Measurements from ENCODE around the gene ZBTB40. TPM values are rescaled to one million over a fixed set of nuclear protein-coding genes. Genes with fewer than 3 reads are reported as not detected.

Gene ZBTB40
- total RNA-seq, 1 experiment from 2014 or later: 16.3 TPM

DNA sequence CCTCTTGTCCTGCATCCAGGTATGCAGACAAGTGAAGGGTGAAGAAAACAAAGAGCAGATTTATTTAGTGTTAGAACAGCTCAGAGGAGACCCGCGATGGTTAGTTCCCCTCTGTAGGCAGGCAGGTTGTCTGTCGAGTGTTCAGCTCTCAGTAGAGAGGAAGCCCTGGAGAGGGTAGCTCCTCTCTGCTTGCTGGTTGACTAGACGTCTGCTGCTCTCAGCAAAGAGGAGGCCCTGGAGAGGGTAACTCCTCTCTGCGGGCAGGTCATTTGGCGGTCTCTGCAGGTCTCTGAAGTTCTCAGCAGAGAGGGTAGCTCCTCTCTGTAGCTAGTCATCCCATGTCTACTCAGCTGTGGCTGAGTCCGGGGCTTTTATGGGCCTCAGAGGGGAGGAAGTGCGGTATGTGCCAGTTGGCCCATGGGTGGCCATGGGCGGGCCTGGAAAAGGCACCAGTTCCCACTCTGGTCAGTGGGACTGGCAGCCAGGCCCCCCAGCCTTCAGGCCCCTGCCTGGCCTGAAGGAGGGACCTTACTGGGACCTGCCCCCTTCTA, 13.4 kb downstream of the ZBTB40 start:
- H2BK12ac ChIP-seq (ENCODE audit: insufficient read length, low read depth, low read length): no peak overlapping the region
- no peak overlapping the region for H4K91ac ChIP-seq (ENCODE audit: insufficient read length, low read depth, low read length)
- H3K4me1 ChIP-seq (ENCODE audit: insufficient read depth, low read length): no peaks in the 10 kb centered on the region
- Mint-ChIP-seq H3K27me3 (ENCODE audit: low read depth) (no peaks in the 10 kb centered on the region), H3K36me3 (ENCODE audit: insufficient read depth in 1 of 3, low read depth in 3 of 3) (no peaks in the 10 kb centered on the region), H3K4me1 (peaks cover 15 to 22% of the 10 kb centered on the region in 2 experiments), H3K27ac (peak overlapping the region in 1 of 3 experiments; percentile 16; a peak in 1 of 7 replicates), H3K9me3 (no peaks in the 10 kb centered on the region), H3K4me3 (no peak overlapping the region)
- H2AK5ac ChIP-seq (ENCODE audit: insufficient read length, low read length): no peak overlapping the region
- H3K14ac ChIP-seq (ENCODE audit: insufficient read depth, low read length): no peak overlapping the region
- no peak overlapping the region for H3K56ac ChIP-seq (ENCODE audit: insufficient read length, low read depth, low read length)
- H4K20me1 ChIP-seq (ENCODE audit: control insufficient read depth, insufficient read depth, insufficient read length): no peaks in the 10 kb centered on the region
- no peak overlapping the region for H2BK5ac ChIP-seq (ENCODE audit: insufficient read length, low read length)
- H2BK15ac ChIP-seq (ENCODE audit: low read depth, low read length): no peak overlapping the region
- TF ChIP-seq, protein P1, sequence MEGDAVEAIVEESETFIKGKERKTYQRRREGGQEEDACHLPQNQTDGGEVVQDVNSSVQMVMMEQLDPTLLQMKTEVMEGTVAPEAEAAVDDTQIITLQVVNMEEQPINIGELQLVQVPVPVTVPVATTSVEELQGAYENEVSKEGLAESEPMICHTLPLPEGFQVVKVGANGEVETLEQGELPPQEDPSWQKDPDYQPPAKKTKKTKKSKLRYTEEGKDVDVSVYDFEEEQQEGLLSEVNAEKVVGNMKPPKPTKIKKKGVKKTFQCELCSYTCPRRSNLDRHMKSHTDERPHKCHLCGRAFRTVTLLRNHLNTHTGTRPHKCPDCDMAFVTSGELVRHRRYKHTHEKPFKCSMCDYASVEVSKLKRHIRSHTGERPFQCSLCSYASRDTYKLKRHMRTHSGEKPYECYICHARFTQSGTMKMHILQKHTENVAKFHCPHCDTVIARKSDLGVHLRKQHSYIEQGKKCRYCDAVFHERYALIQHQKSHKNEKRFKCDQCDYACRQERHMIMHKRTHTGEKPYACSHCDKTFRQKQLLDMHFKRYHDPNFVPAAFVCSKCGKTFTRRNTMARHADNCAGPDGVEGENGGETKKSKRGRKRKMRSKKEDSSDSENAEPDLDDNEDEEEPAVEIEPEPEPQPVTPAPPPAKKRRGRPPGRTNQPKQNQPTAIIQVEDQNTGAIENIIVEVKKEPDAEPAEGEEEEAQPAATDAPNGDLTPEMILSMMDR (conservative IDR thresholded peaks at IDR 0.05): no peak
- no peak overlapping the region for H4K5ac ChIP-seq (ENCODE audit: insufficient read length, low read depth, low read length)
- no peak overlapping the region for H3K4ac ChIP-seq (ENCODE audit: low read depth, low read length)
- H3K79me2 ChIP-seq (ENCODE audit: insufficient read depth, low read length): no peaks in the 10 kb centered on the region; the same call in 1 of the 2 replicates
- no peaks in the 10 kb centered on the region for H3K27me3 ChIP-seq (ENCODE audit: insufficient read depth, low read length)
- no peak overlapping the region for H2AFZ ChIP-seq (ENCODE audit: low read length)
- no peaks in the 10 kb centered on the region for H3K23me2 ChIP-seq (ENCODE audit: insufficient read length, low read depth, low read length, poor library complexity, severe bottlenecking)
- no peak overlapping the region for H2BK120ac ChIP-seq (ENCODE audit: low read depth, low read length, poor library complexity, severe bottlenecking)
- no peak overlapping the region for H3K18ac ChIP-seq (ENCODE audit: insufficient read length, low read depth, low read length)
- no peak overlapping the region for H3K9ac ChIP-seq (ENCODE audit: extremely low read depth, insufficient read length, low read length)
- no peak overlapping the region for H3K4me2 ChIP-seq (ENCODE audit: insufficient read depth, insufficient read length, low read length)
- H4K8ac ChIP-seq (replicated peaks; ENCODE audit: insufficient read length, low read depth, low read length): no peak overlapping the region
- no peak overlapping the region for H3T11ph ChIP-seq (ENCODE audit: low read length)
- H2BK20ac ChIP-seq (ENCODE audit: low read depth, low read length, poor library complexity, severe bottlenecking): no peak overlapping the region
- DNase-seq: no peak
- H3K23ac ChIP-seq (ENCODE audit: insufficient read length, low read depth, low read length): no peak overlapping the region
- no peaks in the 10 kb centered on the region for H3K9me3 ChIP-seq (ENCODE audit: control insufficient read depth, low read depth, low read length)
- no peak overlapping the region for H3K27ac ChIP-seq (ENCODE audit: insufficient read length, low read depth, low read length)
- no CpG with 5 or more reads among the region's 9 CpGs for WGBS (ENCODE audit: extremely low coverage, insufficient read length, low lambda C conversion rate)
- no peaks in the 10 kb centered on the region for H3K79me1 ChIP-seq (ENCODE audit: insufficient read depth, low read depth, low read length, poor library complexity, severe bottlenecking)
